ENCODE results near the gene SLC8A1. TPM values are rescaled to one million over a fixed set of nuclear protein-coding genes. Genes with fewer than 3 reads are reported as not detected.

The SLC8A1 gene
- total RNA-seq, 1 donor from 2014 or later, result 9.6 TPM

GRCh38 chr2:40193670-40194026 lies 258.2 kb downstream of the SLC8A1 start:
- no peaks in the 10 kb centered on the region for H3K4me1 ChIP-seq
- Mint-ChIP-seq H3K4me1 (no peaks in the 10 kb centered on the region), H3K4me3 (no peak overlapping the region), H3K27me3 (ENCODE audit: insufficient read depth, low read depth) (no peaks in the 10 kb centered on the region), H3K27ac (no peak overlapping the region), H3K36me3 (no peaks in the 10 kb centered on the region), H3K9me3 (no peaks in the 10 kb centered on the region)
- H3K36me3 ChIP-seq, result no peaks in the 10 kb centered on the region
- H3K4me3 ChIP-seq, result no peak overlapping the region
- no peaks in the 10 kb centered on the region for H3K9me3 ChIP-seq (ENCODE audit: low read depth)
- H3K79me2 ChIP-seq (ENCODE audit: low read depth), result no peaks in the 10 kb centered on the region
- H3K9ac ChIP-seq, result no peak overlapping the region
- H3K27ac ChIP-seq, result no peak overlapping the region
- no peaks in the 10 kb centered on the region for H3F3A ChIP-seq (ENCODE audit: low read depth)
- H4K20me1 ChIP-seq (ENCODE audit: low read depth), result no peaks in the 10 kb centered on the region
- no peak for DNase-seq (ENCODE audit: low spot score)
- no peak for TF ChIP-seq EZH2phosphoT487 (IDR thresholded peaks at IDR 0.05)
- no peak for TF ChIP-seq CTCF (IDR thresholded peaks at IDR 0.05)
- no peak for TF ChIP-seq EZH2 (IDR thresholded peaks at IDR 0.05)
- no peaks in the 10 kb centered on the region for H3K27me3 ChIP-seq
- H3K4me2 ChIP-seq, result no peak overlapping the region
- H2AFZ ChIP-seq (replicated peaks), result no peak overlapping the region

GRCh38 chr2:40192864-40193669 lies 258.8 kb downstream of the SLC8A1 start:
- H3K4me1 Mint-ChIP-seq, result no peaks in the 10 kb centered on the region
- H3K4me3 Mint-ChIP-seq, result no peak overlapping the region
- no peaks in the 10 kb centered on the region for H3K27me3 Mint-ChIP-seq (ENCODE audit: insufficient read depth, low read depth)
- no peaks in the 10 kb centered on the region for H4K20me1 ChIP-seq (ENCODE audit: low read depth)
- no peaks in the 10 kb centered on the region for H3K4me1 ChIP-seq
- H3K36me3 ChIP-seq, result no peaks in the 10 kb centered on the region
- no peak overlapping the region for H3K9ac ChIP-seq
- H3K9me3 Mint-ChIP-seq, result no peaks in the 10 kb centered on the region
- TF ChIP-seq CTCF (IDR thresholded peaks at IDR 0.05), result no peak
- no peak for TF ChIP-seq EZH2 (IDR thresholded peaks at IDR 0.05)
- no peak for TF ChIP-seq EZH2phosphoT487 (IDR thresholded peaks at IDR 0.05)
- no peaks in the 10 kb centered on the region for H3K79me2 ChIP-seq (ENCODE audit: low read depth)
- no peaks in the 10 kb centered on the region for H3K36me3 Mint-ChIP-seq
- H3F3A ChIP-seq (ENCODE audit: low read depth), result no peaks in the 10 kb centered on the region
- no peaks in the 10 kb centered on the region for H3K27me3 ChIP-seq
- H2AFZ ChIP-seq (replicated peaks), result no peak overlapping the region
- H3K27ac Mint-ChIP-seq, result no peak overlapping the region
- H3K4me3 ChIP-seq, result no peak overlapping the region
- H3K27ac ChIP-seq, result no peak overlapping the region
- no peak overlapping the region for H3K4me2 ChIP-seq
- no peaks in the 10 kb centered on the region for H3K9me3 ChIP-seq (ENCODE audit: low read depth)
- no peak for DNase-seq (ENCODE audit: low spot score)

GRCh38 chr2:40190457-40190856 lies 261.4 kb downstream of the SLC8A1 start:
- Histone ChIP-seq H3K36me3 (no peaks in the 10 kb centered on the region), H3K27me3 (no peaks in the 10 kb centered on the region), H3K9ac (no peak overlapping the region), H4K20me1 (ENCODE audit: low read depth) (no peaks in the 10 kb centered on the region), H3K79me2 (ENCODE audit: low read depth) (no peaks in the 10 kb centered on the region), H3K27ac (no peak overlapping the region), H3K9me3 (ENCODE audit: low read depth) (no peaks in the 10 kb centered on the region), H3K4me1 (peaks cover 4% of the 10 kb centered on the region), H3K4me3 (no peak overlapping the region), H3K4me2 (no peak overlapping the region), H3F3A (ENCODE audit: low read depth) (no peaks in the 10 kb centered on the region), H2AFZ (replicated peaks) (no peak overlapping the region)
- peaks cover 4% of the 10 kb centered on the region for H3K4me1 Mint-ChIP-seq
- no peaks in the 10 kb centered on the region for H3K9me3 Mint-ChIP-seq
- TF ChIP-seq EZH2phosphoT487 (IDR thresholded peaks at IDR 0.05) (no peak), CTCF (IDR thresholded peaks at IDR 0.05) (no peak), EZH2 (IDR thresholded peaks at IDR 0.05) (no peak)
- no peak for DNase-seq (ENCODE audit: low spot score)
- H3K27ac Mint-ChIP-seq, result no peak overlapping the region
- H3K27me3 Mint-ChIP-seq (ENCODE audit: insufficient read depth, low read depth), result no peaks in the 10 kb centered on the region
- H3K36me3 Mint-ChIP-seq, result no peaks in the 10 kb centered on the region
- no peak overlapping the region for H3K4me3 Mint-ChIP-seq

All from neural progenitor cell (in vitro differentiated cells).